HCT116 (cell line): ENCODE results near the gene CADPS2.
"Not testable (repeated sequence)": the region's sequence is repeated elsewhere in the genome, so short reads cannot be mapped to it uniquely, and the experiment has no call there.

Experiments
- CTCF ChIP-seq, 3 experiments: fragments of 200-600 bp in 1 of 3; sonication (generic) in 1 of 3; IDR thresholded peaks in 2 of 3; conservative IDR thresholded peaks in 1 of 3; 2 replicates each; pipeline ENCODE4 v1.5.1; 2012 to 2017; ENCODE audit warnings: low read depth in 2 of 3, low read length in 2 of 3, antibody characterized with exemption in 1 of 3, borderline replicate concordance in 1 of 3, control low read depth in 1 of 3, mild to moderate bottlenecking in 1 of 3, mixed read lengths in 1 of 3, mixed run types in 1 of 3, moderate library complexity in 1 of 3; ENCODE audit not compliant: insufficient read depth in 1 of 3
- EZH2 ChIP-seq: fragments of 200-600 bp; sonication (generic); IDR thresholded peaks from 2 replicates; pipeline ENCODE4 v1.6.1; 2017; ENCODE audit warnings: antibody characterized with exemption, mixed run types
- EZH2phosphoT487 ChIP-seq: fragments of 200-600 bp; IDR thresholded peaks from 2 replicates; pipeline ENCODE4 v1.6.1; 2018; ENCODE audit warnings: antibody characterized with exemption, borderline replicate concordance
- FOSL1 ChIP-seq: IDR thresholded peaks from 2 replicates; pipeline ENCODE4 v1.6.1; 2012; ENCODE audit warnings: low read depth
- JUND ChIP-seq: IDR thresholded peaks from 2 replicates; pipeline ENCODE4 v1.6.1; 2012
- MAX ChIP-seq: IDR thresholded peaks from 2 replicates; pipeline ENCODE4 v1.6.1; 2012
- POLR2A ChIP-seq: IDR thresholded peaks from 2 replicates; pipeline ENCODE4 v1.7.0; 2011; ENCODE audit warnings: borderline replicate concordance; ENCODE audit not compliant: insufficient read depth, insufficient read length; ENCODE audit errors: extremely low read depth
- POLR2AphosphoS5 ChIP-seq: IDR thresholded peaks from 2 replicates; pipeline ENCODE4 v1.6.1; 2011; ENCODE audit warnings: mild to moderate bottlenecking, low read depth, low read length, moderate library complexity
- RAD21 ChIP-seq: IDR thresholded peaks from 2 replicates; pipeline ENCODE4 v1.6.1; 2012; ENCODE audit warnings: low read depth, mild to moderate bottlenecking
- ZFX ChIP-seq: fragments of 450-650 bp; IDR thresholded peaks from 2 replicates; pipeline ENCODE4 v1.6.1; 2017
- ZNF274 ChIP-seq: fragments of 200-500 bp; sonication (Bioruptor generic); IDR thresholded peaks from 2 replicates; pipeline ENCODE4 v1.6.1; 2014; ENCODE audit warnings: mild to moderate bottlenecking, low read depth, low read length, inconsistent platforms

GRCh38 chr7:122681186-122681585 lies 205.1 kb downstream of the CADPS2 start:
- not testable (repeated sequence) for TF ChIP-seq EZH2phosphoT487; ZNF274; POLR2AphosphoS5; POLR2A; CTCF (IDR thresholded peaks at IDR 0.05 in 2 of 3, conservative IDR thresholded peaks at IDR 0.05 in 1 of 3; ENCODE audit: borderline replicate concordance in 1 of 3, insufficient read depth in 1 of 3, low read depth in 2 of 3, low read length in 2 of 3); ZFX; MAX; JUND; FOSL1; EZH2; RAD21
